IMR-90 (cell line): ENCODE measurements around the gene UCK2. TPM values are rescaled to one million over a fixed set of nuclear protein-coding genes. Genes with fewer than 3 reads are reported as not detected.
A peak's percentile ranks its signal among the peaks of the same experiment; 100 is the strongest.

ENCODE experiments used
- ATAC-seq: fragments of 200-7000 bp; cut with Tn5 transposase; 2 replicates; pipeline ENCODE4 v1.9.1; 2020; ENCODE audit warnings: low read depth, mild to moderate bottlenecking, moderate library complexity
- BruUV-seq: library from RNA; stranded (reverse); fragments of 400-500 nt; replicated peaks from 2 replicates; lab custom pipeline; 2021; lab: Mats Ljungman, UMichigan
- CTCF ChIA-PET: fragments of 300-600 bp; formaldehyde crosslinking; extraction: SDS; loops from one replicate; lab custom pipeline; 2021; ENCODE audit warnings: antibody characterized with exemption; lab: Yijun Ruan, JAX
- POLR2A ChIA-PET: fragments of 300-600 bp; sonication (Branson Sonifier 250); formaldehyde crosslinking; loops from one replicate; lab custom pipeline; 2022; ENCODE audit warnings: antibody characterized with exemption; ENCODE audit not compliant: unreplicated experiment; lab: Charles Lee
- DNase-seq: peaks from one replicate; pipeline ENCODE4 v3.0.0; 2013
- H2AFZ ChIP-seq: replicated peaks from 2 replicates; pipeline ENCODE3; 2013; ENCODE audit warnings: low read length, mild to moderate bottlenecking; ENCODE audit not compliant: poor library complexity
- H2AK5ac ChIP-seq: 2 replicates; pipeline ENCODE4 v1.6.1; 2013; ENCODE audit warnings: low read depth, low read length, inconsistent platforms
- H2AK9ac ChIP-seq: replicated peaks from 2 replicates; pipeline ENCODE3; 2013; ENCODE audit warnings: mild to moderate bottlenecking, low read depth, low read length, moderate library complexity; ENCODE audit not compliant: poor library complexity
- H2BK120ac ChIP-seq: 2 replicates; pipeline ENCODE4 v1.6.1; 2013; ENCODE audit warnings: low read depth, low read length, inconsistent platforms
- H2BK15ac ChIP-seq: 3 replicates; pipeline ENCODE4 v1.6.1; 2013; ENCODE audit warnings: low read depth, low read length, inconsistent platforms
- H2BK20ac ChIP-seq: 2 replicates; pipeline ENCODE4 v1.6.1; 2013; ENCODE audit warnings: low read depth, mild to moderate bottlenecking, inconsistent platforms, low read length, moderate library complexity
- H2BK5ac ChIP-seq: 2 replicates; pipeline ENCODE4 v1.6.1; 2013; ENCODE audit warnings: mild to moderate bottlenecking, low read depth, low read length, inconsistent platforms; ENCODE audit not compliant: poor library complexity, severe bottlenecking
- H3K14ac ChIP-seq: replicated peaks from 2 replicates; pipeline ENCODE4 v1.6.1; 2013; ENCODE audit warnings: low read depth, low read length, inconsistent platforms
- H3K18ac ChIP-seq: 2 replicates; pipeline ENCODE4 v1.6.1; 2013; ENCODE audit warnings: low read depth, low read length, control low read depth
- H3K23ac ChIP-seq: 2 replicates; pipeline ENCODE4 v1.6.1; 2013; ENCODE audit warnings: low read depth, low read length, inconsistent platforms
- H3K27ac ChIP-seq: 2 replicates; pipeline ENCODE4 v1.5.1; 2013; ENCODE audit warnings: mild to moderate bottlenecking, control low read depth, low read length; ENCODE audit not compliant: insufficient read depth
- H3K27me3 ChIP-seq: 2 replicates; pipeline ENCODE4 v1.6.1; 2013; ENCODE audit warnings: low read length; ENCODE audit not compliant: control insufficient read depth, insufficient read depth
- H3K36me3 ChIP-seq: 2 replicates; pipeline ENCODE4 v1.6.1; 2013; ENCODE audit warnings: low read length, mixed read lengths; ENCODE audit not compliant: control insufficient read depth, insufficient read depth
- H3K4ac ChIP-seq: 2 replicates; pipeline ENCODE4 v1.6.1; 2013; ENCODE audit warnings: low read depth, low read length, inconsistent platforms
- H3K4me1 ChIP-seq: 2 replicates; pipeline ENCODE4 v1.6.1; 2013; ENCODE audit warnings: low read length, mixed read lengths; ENCODE audit not compliant: control insufficient read depth, insufficient read depth
- H3K4me2 ChIP-seq: 2 replicates; pipeline ENCODE4 v1.6.1; 2013; ENCODE audit warnings: low read depth, mild to moderate bottlenecking, control low read depth, low read length, moderate library complexity
- H3K4me3 ChIP-seq: 2 replicates; pipeline ENCODE4 v1.5.1; 2013; ENCODE audit warnings: low read depth, mild to moderate bottlenecking, control low read depth, low read length, moderate library complexity; ENCODE audit not compliant: insufficient read depth
- H3K56ac ChIP-seq: 2 replicates; pipeline ENCODE4 v1.6.1; 2013; ENCODE audit warnings: low read length, inconsistent platforms; ENCODE audit not compliant: insufficient read depth; ENCODE audit errors: extremely low read depth
- H3K79me1 ChIP-seq, 2 experiments: 2 replicates each; pipeline ENCODE4 v1.6.1; 2013; ENCODE audit warnings: low read length in 2 of 2, inconsistent platforms in 1 of 2, low read depth in 1 of 2
- H3K9ac ChIP-seq: 2 replicates; pipeline ENCODE4 v1.6.1; 2013; ENCODE audit warnings: low read depth, low read length, control low read depth
- H3K9me1 ChIP-seq: 2 replicates; pipeline ENCODE4 v1.6.1; 2013; ENCODE audit warnings: low read length, inconsistent platforms; ENCODE audit not compliant: insufficient read depth
- H3K9me3 ChIP-seq: 2 replicates; pipeline ENCODE4 v1.6.1; 2013; ENCODE audit warnings: low read length; ENCODE audit not compliant: control insufficient read depth, insufficient read depth
- H4K20me1 ChIP-seq: 2 replicates; pipeline ENCODE4 v1.6.1; 2013; ENCODE audit warnings: low read length, inconsistent platforms; ENCODE audit not compliant: insufficient read depth
- H4K5ac ChIP-seq: 2 replicates; pipeline ENCODE4 v1.6.1; 2013; ENCODE audit warnings: mild to moderate bottlenecking, low read depth, low read length, control low read depth
- H4K8ac ChIP-seq, 2 experiments: 2 replicates each; pipeline ENCODE4 v1.6.1; 2013; ENCODE audit warnings: low read depth in 2 of 2, low read length in 2 of 2, control low read depth in 1 of 2, inconsistent platforms in 1 of 2
- H4K91ac ChIP-seq: 2 replicates; pipeline ENCODE4 v1.6.1; 2013; ENCODE audit warnings: low read depth, low read length, inconsistent platforms; ENCODE audit not compliant: insufficient read depth
- CTCF ChIP-seq: conservative IDR thresholded peaks from 2 replicates; pipeline ENCODE4 v1.5.1; 2012; ENCODE audit warnings: mild to moderate bottlenecking, low read depth, low read length, improper control_type of control experiment
- MAFK ChIP-seq: IDR thresholded peaks from 2 replicates; pipeline ENCODE4 v1.6.1; 2012; ENCODE audit warnings: low read depth, low read length, improper control_type of control experiment
- MXI1 ChIP-seq: IDR thresholded peaks from 2 replicates; pipeline ENCODE4 v1.6.1; 2012; ENCODE audit warnings: low read depth, mild to moderate bottlenecking, low read length, moderate library complexity, borderline replicate concordance
- WGBS, 2 experiments: methylation state at CpG; one replicate each; pipeline versions ENCODE4 v1.1.5 to v1.1.7; 2013; ENCODE audit warnings: missing lambda C conversion rate in 2 of 2; ENCODE audit not compliant: insufficient read length in 1 of 2; ENCODE audit errors: extremely low coverage in 2 of 2; 5-methylcytosine and 5-hydroxymethylcytosine counted together
- dilution Hi-C: fragments of 300-500 bp; cut with HindIII; formaldehyde crosslinking; loops from one replicate; pipeline ENCODE4 v1.14.3; 2018; ENCODE audit warnings: low sequenced_read_pairs; ENCODE audit not compliant: unreplicated experiment
- in situ Hi-C: fragments of 300-500 bp; cut with MboI; formaldehyde crosslinking; loops from 3 replicates; pipeline ENCODE4 v1.14.3; 2019; ENCODE audit warnings: low sequenced_read_pairs, inconsistent platforms, mixed read lengths
- intact Hi-C: fragments of 100-400 bp; cut with micrococcal nuclease; formaldehyde crosslinking; loops from 2 replicates; pipeline ENCODE4 v1.10.0; 2022
- polyA plus RNA-seq, 3 experiments: library from polyadenylated mRNA; depleted of rRNA; stranded (reverse); fragments of >200 nt; gene quantifications; 2 replicates each; pipeline ENCODE4 v1.2.3, GENCODE V29; 2012; ENCODE audit warnings: low replicate concordance in 1 of 3
- total RNA-seq: library from RNA; depleted of rRNA; stranded (reverse); fragments of >200 nt; gene quantifications from 2 replicates; pipeline ENCODE4 v1.2.3, GENCODE V29; 2012

UCK2 gene
- total and polyA plus RNA-seq, 2 of the 4 experiments (the other 2 are of a cell fraction): 83.0 to 87.8 TPM

- H3K23ac ChIP-seq: no peak overlapping the region
- no peaks in the 10 kb centered on the region for H3K4me1 ChIP-seq
- no peak overlapping the region for H3K14ac ChIP-seq
- no peak overlapping the region for H2AFZ ChIP-seq
- no peak overlapping the region for H2AK5ac ChIP-seq
- no peaks in the 10 kb centered on the region for H3K36me3 ChIP-seq
- no peak overlapping the region for H4K8ac ChIP-seq
- H3K4ac ChIP-seq: no peak overlapping the region
- H3K56ac ChIP-seq: no peak overlapping the region
- TF ChIP-seq MAFK: peak; percentile 71
- no peak for TF ChIP-seq CTCF
- TF ChIP-seq MXI1: no peak
- no peak overlapping the region for H3K27ac ChIP-seq
- POLR2A ChIA-PET: no interaction called here
- no peak overlapping the region for H4K91ac ChIP-seq
- DNase-seq: no peak
- dilution Hi-C loops (no loop called here), in situ Hi-C loops (loop anchor here (25.0 kb wide), 1 partner anchor 552 kb away; no protein-coding TSS in a partner anchor), intact Hi-C loops (no loop called here)
- no peak for ATAC-seq
- H2BK15ac ChIP-seq: no peak overlapping the region
- no peaks in the 10 kb centered on the region for H3K9me3 ChIP-seq
- H3K4me3 ChIP-seq: no peak overlapping the region
- no CpG with 5 or more reads among the region's 2 CpGs for WGBS, 2 experiments
- no peak overlapping the region for H2AK9ac ChIP-seq
- H3K4me2 ChIP-seq: no peak overlapping the region
- no peak overlapping the region for H2BK5ac ChIP-seq
- no peak overlapping the region for H4K5ac ChIP-seq
- peaks cover 4% of the 10 kb centered on the region for H3K27me3 ChIP-seq
- no peak overlapping the region for H2BK20ac ChIP-seq
- H3K9me1 ChIP-seq: no peaks in the 10 kb centered on the region
- H3K9ac ChIP-seq: no peak overlapping the region
- no TSS peak for BruUV-seq
- CTCF ChIA-PET: no interaction called here
- H2BK120ac ChIP-seq: no peak overlapping the region
- H3K18ac ChIP-seq: no peak overlapping the region
- H3K79me1 ChIP-seq: no peaks in the 10 kb centered on the region
- no peaks in the 10 kb centered on the region for H4K20me1 ChIP-seq
These were observed 111.4 kb downstream of the UCK2 start for GRCh38 chr1:165938844-165939243.
